ENCODE measurements around the gene DMD.
A peak's percentile ranks its signal among the peaks of the same experiment; 100 is the strongest.
"Not testable (repeated sequence)": the region's sequence is repeated elsewhere in the genome, so short reads cannot be mapped to it uniquely, and the experiment has no call there.

Gene DMD

DNA sequence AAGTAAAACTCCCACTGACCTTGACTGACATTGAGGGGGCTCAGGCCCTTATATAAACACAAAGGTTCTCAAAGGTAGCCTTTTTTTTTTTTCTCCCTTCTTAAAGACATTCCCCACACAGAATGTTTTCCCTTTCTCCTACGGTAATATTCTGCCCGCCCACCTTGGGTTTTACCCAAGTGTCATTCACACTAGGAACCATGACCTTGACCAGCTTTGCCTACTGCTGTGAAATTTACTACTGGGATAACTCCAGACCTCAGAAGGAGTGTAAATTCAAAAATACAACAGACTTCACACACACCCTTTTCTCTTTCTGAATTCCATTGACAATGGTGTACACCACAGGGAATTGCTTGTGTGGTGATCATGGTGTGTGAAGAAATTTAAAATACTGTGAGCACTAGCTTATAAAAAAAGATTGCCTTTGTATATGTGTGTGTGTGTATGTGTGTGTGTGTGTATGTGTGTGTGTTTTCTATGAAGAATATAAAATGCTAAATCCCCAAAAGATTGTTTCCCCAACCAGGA is 1550.0 kb downstream of the DMD start:
- DNase-seq: no peak

DNA sequence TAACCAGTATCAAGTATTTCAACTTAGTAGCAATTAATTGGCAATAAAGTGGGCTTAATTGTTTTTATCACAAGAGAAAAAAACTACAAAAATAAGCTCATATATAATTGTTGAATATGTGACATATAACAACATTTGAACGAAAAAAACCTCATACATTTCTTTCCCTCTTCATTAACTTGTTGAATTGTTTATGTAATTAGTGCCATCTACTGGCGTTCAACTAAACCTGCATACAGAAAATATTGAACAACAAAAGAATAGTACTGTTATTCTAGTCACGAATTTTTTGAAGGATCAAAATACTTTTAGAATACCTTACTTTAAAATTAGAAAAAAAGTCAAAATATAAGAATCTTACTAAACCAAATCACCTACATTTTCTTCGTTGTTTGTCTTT is 1553.0 kb downstream of the DMD start:
- DNase-seq: peak; percentile 47

DNA sequence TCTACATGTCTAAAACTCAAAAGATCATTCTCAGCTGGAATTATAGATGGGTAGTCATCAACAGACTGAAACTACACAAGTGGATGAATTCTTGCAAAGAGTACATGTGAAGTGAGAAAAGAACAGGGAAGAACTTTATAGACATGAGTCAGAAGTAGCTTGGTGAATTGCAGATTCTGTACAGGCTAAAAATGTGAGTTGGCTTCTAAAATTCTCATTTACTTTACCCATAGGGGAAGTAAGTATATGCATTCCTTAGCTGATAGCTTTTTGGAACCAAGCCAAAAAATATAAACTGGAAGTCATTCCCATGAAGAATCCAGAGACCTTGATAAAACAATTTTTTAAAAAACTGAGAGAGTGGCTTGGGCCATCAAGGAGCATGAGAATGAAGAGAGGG is 1555.3 kb downstream of the DMD start:
- DNase-seq: no peak

DNA sequence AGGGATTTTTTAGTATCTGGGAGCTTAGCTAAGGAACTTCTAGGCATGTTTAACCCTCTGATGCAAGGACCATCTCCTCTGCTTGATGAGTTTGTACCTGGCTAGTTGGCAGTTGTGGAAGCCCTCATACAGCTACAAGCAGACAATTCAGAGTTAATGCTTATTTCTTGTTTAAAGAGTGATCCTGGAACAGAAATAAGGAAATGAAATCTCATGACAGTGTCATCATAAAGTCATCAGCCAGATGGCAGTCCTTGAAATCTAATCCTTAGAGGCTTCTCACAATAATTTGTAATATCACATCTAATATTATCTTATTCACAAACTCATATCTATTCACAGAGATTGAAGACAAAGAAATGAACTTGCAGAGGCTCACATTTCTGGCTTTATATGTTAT is 1557.9 kb downstream of the DMD start:
- no peak for DNase-seq

DNA sequence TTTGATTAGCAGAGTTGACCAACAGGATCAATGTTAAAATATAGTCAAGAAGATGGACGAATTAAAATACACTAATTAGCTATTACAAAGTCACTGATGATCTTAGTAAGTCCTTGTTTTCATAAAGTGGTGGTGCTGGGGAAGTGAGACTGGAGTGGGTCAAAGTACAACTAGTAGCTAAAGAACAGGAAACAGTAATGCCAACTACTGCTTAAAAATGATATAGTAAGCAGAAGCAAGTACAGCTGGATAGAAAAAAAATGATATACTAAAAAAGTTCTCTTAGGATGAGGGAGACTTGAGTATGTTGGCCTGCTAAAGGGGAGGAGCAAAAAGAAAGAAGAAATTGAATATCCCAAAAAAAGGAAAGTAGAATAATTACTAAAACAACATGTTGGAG is 1558.7 kb downstream of the DMD start:
- DNase-seq: no peak

DNA sequence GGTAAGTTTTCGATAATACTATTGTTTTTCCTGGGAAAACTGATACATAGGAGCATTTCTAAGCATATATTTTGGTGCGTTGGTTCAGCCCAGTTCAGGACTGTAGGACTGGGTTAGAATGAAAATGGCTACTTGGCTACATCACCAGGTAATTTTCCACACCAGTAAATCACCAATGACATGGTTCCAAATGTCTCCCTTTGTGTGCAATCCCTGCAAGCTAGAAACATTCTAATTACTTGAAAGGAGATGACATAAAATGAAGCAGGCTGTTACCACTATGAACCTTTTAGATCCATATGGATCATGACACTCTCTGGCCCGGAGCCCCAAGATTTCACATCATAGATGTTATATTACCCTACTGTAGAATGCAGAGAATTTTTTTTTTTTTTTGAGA is 1562.1 kb downstream of the DMD start:
- no peak for DNase-seq

DNA sequence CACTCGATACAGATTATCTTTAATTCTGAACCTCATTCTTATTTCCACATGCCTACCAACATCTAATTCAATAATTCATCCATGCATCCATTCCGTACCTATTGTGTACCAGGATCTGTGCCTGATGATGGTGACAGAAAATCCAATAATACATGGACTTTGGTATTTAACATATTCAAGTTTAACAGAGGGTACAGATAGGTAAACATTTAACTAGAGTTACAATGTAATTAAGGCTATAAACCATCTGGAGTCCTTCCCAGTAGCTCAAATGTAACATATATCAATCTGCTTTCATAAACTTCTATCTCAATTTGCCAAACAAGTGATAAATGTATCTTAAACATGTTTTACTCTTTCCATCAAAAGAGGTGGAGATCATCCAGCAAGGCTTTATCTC is 1578.0 kb downstream of the DMD start:
- no peak for DNase-seq

DNA sequence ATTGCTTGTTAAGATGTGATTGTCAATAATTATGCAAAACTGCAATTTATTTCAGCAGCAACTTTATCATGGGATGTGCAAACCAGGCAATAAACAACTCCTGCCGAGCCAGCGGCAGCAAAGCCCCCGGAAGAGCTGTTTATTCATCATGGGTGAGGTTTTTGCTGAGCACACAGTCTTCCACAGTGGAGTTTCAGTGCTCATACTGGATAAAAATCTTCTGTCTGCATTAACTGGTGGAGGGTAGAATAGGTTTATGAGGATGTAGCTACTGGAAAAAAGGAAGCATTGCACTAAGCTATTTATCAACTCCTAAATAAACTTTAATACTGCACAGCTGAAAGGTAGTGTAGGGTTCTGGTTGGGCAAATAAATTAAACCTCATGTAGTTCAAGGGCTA is 1582.2 kb downstream of the DMD start:
- DNase-seq: no peak

DNA sequence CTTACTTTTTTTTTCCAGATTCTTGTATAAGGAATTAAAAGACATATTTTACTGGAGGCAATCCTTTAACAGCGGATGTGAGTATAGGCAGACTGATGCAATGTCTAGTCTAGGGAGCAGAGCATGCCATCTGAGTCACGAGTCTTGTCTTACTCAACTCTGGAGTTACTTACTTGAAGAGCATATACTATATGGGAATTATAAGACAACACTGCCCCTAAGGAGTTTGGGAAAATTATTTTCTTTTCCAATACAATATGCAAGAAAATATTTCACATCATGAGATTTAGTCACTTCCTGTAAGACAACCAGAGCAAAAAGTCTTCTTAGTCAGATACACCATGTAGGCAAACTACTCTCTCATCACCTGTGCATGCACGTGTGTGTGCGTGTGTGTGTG is 1602.2 kb downstream of the DMD start:
- no peak for DNase-seq

DNA sequence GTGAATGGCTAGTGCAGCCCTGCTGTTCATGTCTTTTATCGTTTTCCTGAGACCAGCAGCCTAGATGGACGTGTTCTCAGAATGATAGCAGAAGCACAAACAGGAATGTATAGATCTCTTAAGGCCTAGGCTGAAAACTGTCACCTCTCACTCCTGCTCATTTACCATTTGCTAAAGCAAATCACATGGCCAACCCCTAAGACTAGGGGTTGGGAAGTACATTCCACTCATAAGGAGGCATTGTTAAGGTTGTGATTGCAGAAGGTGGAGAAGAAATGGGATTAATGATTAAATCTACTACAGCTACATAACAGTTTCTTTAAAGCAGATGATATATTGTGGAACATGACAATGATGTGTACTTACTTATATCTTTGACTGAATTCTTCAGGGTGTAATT is 1602.7 kb downstream of the DMD start:
- no peak for DNase-seq

DNA sequence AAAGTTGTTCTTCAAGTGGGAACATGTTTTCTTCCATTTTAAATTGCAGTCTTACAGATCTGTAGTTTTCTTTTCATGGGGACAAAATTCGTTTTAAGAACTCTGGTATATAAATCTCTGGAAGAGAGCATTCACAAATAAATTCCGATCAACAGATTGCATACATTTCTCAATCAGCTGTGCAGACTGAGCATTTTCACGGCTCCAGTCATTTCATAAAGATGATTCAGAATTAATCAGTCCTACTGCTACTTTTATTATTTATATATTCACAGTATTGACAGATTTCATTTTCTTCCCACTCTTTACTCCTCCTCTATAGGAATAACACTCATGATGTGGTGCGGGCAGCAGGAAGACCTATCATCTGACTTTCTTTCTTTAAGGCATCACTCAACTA is 1604.6 kb downstream of the DMD start:
- DNase-seq: no peak

DNA sequence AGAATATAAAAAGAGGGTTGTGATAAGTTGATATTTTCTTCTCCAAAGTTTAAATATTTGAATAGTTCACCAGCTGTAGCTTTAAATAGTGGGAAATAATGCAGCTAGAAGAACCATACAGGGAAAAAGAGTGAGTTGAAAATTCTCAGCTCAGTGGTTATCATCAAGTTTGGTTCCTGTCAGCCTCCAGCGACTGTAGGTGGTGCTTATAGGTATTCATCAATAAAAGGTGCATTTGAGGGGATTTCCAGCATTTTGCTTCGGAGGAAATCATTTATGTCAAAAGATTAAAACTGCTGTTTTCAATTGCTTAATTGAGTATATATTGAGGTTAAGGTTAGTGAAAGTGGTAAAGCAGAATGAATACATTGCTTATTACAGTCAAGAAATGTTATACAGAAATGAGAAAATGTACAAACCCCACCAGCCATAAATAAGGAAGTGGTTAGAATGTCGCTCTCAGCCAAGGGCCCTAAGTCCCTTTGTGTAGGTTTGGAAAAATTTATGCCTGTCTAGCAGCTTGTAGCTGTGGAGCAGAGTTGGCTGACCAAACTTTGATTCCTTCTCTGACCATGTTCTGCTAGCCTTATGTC is 1606.6 kb downstream of the DMD start:
- DNase-seq: peak; percentile 1

DNA sequence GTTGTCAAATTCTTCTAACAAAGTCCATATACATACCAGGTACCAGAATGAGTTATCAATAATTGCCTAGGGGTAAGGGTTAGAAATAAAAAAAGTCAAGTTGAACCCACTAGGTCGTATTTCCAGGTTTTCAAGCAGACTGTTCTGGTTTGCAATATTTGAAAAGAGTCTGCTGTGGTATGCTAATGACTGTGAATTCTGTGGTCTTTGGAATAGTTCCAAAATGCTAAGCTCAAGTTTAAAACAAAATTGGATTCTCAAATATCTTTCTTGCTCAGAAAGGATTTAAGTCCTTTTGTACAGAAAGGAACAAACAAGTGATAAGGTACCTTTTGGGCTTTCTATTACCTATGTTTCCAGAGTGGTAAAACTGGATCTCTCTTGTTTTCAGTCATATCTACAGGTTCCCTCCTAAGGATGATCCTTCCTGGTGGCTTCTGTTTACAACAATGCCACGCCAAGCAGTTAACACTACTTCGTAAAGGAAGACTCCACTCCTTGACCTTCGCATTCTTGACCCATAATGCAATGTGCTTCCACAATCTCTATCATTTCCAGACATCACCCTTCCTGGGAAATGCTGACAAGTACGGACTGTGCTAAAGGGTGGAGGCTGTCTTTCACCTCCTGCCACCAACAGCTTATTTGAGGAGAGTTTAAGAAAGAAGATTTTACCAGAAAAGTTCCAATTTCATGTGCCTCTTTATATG is 1607.8 kb downstream of the DMD start:
- DNase-seq: no peak

DNA sequence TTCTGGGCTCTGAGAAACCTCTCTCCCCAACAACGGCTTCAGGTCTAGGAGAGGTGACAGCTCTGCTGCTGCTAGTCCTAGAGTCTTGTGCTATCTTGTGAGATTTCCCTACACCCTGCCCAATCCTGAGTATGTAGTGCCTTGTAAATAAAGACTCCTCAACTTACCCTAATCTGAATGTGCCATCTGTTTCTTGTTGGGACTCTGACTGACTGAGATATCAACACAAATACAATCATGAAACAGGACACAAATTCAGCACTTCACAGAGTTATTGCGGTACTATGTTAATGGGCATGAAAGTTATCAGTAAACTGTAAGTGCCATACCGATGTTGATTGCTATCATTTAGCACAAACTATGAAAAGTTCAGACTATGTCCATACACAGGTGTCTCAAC is 1610.5 kb downstream of the DMD start:
- no peak for DNase-seq

DNA sequence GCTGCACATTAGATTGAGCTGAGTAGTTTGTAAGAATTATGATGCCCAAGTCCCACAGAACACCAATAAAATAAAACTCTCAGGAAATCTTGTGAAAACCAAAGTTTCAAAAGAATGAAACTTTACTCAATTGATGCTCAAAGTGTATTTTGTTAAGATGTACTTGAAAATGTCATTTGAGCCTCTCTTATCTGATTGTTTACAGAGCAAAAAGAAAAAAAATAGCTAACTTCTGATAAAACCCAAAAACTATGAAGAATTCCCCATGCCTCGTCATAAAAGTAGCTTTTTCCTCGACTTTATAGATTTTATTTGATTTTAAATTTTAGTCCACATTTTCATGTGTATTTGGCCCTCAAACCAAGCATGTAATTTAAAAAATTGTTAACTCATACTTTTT is 1618.0 kb downstream of the DMD start:
- DNase-seq: no peak

DNA sequence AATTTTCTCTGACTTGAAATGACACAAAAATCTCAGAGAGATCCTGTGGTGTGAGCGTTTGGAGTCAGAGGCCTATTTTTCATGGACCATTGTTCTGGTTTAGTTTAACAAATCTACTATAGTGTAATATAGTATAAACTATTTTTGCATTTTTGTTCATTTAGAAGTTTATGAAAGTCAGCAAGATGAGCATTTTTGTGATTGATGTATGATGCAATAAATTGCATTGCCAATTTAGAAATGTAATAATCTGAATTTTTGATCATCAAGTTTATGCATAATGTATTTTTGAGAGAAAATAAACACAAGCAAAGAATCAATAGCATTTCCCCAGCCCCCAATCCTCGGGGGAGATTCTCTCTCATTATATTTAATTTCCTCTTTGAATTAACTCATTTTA is 1620.0 kb downstream of the DMD start:
- no peak for DNase-seq

DNA sequence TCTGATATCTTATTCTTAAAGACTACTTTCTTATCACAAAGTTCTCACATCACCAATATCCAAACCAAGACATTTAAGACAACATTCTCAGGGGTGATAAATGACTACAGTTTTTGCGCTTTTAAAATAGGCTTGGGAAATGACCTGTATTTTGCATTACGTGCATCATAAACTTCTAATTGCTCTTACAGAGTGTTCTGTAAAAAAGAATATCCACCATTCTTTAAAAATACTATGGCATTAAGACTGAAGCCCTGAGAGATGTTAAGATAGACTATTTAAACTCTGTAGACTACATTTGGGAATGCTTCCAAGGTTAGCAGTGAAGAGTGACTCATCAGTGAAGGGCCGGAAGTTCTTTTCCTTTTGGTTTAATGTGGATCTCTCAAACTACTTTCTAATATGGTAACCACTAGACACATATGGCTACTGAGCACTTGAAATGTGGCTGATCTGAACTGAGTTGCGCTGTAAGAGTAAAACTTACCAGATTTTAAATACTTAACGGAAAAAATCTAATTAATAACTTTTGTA is 1620.7 kb downstream of the DMD start:
- DNase-seq: no peak

DNA sequence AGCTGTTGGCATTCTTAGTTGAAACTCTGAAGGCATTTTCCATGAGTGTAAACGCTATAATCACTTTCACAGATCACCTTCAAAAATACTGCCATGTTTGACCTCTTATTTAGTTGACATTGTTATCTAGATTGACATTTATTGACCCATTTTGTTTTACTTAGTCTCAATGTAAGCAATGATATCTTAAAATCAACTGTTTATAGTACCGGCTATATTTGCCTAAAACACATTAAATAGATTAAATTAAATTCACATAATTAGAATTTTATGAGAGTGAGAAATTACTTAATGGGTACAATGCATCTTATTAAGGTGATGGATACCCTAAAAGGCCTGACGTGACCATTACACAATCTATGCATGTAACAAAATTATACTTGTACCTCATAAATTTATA is 1621.8 kb downstream of the DMD start:
- DNase-seq: no peak

DNA sequence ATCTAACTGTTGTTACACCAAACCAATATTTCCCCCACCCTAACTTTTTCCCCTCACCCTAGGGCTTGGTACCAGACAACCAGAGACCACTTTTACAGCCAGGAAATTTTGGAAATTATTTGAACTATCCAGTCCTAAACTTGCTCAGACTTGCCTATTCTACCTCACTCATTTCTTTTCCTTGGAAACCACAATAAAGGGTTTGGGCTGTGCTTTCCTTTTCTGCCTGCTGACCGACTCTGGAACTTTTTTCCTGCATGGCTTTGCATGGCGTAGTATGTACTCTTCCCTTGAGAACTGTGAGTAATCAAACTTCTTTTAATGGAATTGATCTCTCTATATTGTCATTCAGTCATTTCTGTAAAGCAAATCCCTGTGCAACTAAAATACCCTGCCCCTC is 1623.0 kb downstream of the DMD start:
- no peak for DNase-seq

DNA sequence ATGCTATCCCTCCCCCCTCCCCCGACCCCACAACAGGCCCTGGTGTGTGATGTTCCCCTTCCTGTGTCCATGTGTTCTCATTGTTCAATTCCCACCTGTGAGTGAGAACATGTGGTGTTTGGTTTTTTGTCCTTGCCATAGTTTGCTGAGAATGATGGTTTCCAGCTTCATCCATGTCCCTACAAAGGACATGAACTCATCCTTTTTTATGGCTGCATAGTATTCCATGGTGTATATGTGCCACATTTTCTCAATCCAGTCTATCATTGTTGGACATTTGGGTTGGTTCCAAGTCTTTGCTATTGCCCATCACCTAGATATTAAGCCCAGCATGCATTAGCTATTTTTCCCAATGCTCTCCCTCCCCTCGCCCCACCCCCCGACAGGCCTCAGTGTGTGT is 1627.5 kb downstream of the DMD start:
- DNase-seq: not testable (repeated sequence)

DNA sequence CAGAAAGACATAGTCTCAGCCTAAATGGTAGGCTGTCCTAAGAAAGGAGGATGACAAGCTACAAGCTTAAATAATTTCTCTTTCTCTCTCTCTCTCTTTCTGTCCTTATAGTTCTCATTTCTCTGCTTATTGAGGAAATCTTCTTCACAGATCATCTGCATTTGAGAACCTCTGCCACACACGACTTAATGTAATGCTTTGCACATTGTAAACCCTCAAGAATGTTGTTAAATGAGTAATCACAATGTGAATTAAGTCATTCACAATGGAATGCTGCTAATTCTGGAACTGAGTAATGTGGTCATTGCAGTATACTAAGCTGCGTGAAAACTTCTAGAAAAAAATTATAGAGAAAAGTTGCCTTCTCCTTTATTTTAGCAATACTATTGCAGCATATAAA is 1630.6 kb downstream of the DMD start:
- no peak for DNase-seq

DNA sequence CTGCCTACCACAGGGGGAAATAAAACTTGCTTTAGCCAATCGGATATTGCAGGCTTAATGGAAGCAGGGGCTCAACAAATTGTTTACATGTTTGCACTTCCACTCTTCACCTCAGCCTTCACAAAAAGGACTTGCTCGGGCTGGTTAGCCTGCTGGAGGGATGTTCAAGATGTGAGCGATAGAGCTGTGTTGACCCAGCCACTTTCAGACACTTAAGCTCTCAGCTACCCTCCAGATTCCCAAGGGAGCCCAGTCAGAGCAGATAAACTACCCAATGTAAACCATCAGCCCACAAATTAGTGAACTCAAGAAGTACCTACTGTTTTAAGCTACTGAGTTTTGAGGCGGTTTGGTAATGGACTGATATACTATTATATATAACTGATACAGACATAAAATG is 1631.1 kb downstream of the DMD start:
- no peak for DNase-seq

DNA sequence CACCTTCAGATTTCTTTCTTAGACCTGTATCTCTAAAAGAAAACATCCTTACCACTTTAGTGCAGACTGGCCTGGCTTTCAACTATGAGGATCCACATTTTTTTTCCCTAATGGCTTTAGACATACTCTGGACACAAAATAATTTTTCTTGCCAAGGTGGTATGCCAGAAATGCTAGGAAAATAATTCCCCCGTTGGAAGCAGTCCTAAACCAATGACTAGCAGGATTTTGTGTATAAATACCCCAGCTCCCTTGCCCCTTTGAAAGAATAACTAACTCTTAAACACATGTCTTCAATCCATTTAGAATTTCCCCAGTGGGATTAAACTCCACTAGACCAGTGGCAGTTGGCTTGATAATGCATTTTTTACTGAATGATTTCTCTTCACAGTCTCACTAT is 1639.0 kb downstream of the DMD start:
- DNase-seq: no peak

DNA sequence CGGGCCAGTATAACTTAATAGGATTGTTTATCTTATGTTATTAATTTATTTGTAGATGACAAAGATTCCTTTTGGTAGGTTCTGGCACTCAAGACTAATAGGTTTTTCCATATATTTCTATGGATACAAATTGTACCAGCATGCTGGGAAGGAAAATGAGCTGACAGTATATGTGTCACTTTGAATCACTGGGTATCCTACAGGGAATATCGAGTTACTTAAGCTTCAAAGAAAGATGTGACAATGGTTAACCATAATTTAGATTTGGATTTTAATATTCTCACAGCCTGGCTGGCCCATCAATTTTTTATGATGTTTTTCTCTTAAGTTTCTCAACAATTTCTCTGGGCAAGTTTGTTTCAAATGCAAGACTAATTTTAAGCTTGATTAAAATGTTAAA is 1640.7 kb downstream of the DMD start:
- DNase-seq: no peak

DNA sequence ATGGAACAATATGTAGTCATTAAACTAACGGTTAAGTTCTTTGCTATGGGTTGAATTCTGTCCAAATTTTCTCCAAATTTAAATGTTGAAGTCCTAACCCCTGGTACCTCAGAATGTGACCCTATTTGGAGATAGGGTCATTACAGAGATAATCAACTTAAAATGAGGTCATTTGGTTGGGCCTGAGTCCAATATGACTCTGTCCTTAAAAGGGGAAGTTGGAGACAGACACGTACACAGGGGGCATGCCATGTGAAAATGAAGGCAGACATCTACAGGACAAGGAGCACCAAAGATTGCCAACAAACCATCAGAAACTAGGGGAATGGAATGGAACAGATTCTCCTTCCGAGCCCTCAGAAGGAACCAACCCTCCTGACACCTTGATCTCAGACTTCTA is 1647.6 kb downstream of the DMD start:
- DNase-seq: peak; percentile 6
